ENCODE measurements around the gene ABCC6.

ABCC6 gene

GRCh38 chr16:16188827-16189226, 34.5 kb downstream of the ABCC6 start:
- Histone ChIP-seq H4K20me1 (ENCODE audit: insufficient read depth, low read length) (no peaks in the 10 kb centered on the region), H3K4me1 (ENCODE audit: insufficient read depth, low read length) (no peaks in the 10 kb centered on the region), H2AFZ (ENCODE audit: low read depth, low read length) (no peak overlapping the region), H3K27me3 (ENCODE audit: insufficient read depth, low read length, poor library complexity) (peaks cover 8% of the 10 kb centered on the region), H3K4me2 (ENCODE audit: insufficient read depth, low read length) (no peak overlapping the region), H3K9ac (ENCODE audit: low read depth, low read length) (no peak overlapping the region), H3K9me3 (ENCODE audit: insufficient read depth, low read length, severe bottlenecking) (no peaks in the 10 kb centered on the region), H3K79me2 (ENCODE audit: insufficient read depth, low read length) (no peaks in the 10 kb centered on the region), H3K27ac (ENCODE audit: low read length) (no peak overlapping the region), H3K4me3 (ENCODE audit: low read depth in 1 of 2, low read length in 2 of 2) (no peak overlapping the region), H3K36me3 (ENCODE audit: insufficient read depth, low read length) (no peaks in the 10 kb centered on the region)
- no peak for DNase-seq
- no peak for TF ChIP-seq EZH2 (IDR thresholded peaks at IDR 0.05; ENCODE audit: borderline replicate concordance, low read depth, low read length, severe bottlenecking)
- TF ChIP-seq CTCF (IDR thresholded peaks at IDR 0.05; ENCODE audit: borderline replicate concordance, extremely low read depth, low read length, poor library complexity, severe bottlenecking): no peak
- ATAC-seq (ENCODE audit: insufficient read depth, low read depth): no peak

- no peak for DNase-seq
- TF ChIP-seq CTCF (IDR thresholded peaks at IDR 0.05; ENCODE audit: borderline replicate concordance, extremely low read depth, low read length, poor library complexity, severe bottlenecking) (no peak), EZH2 (IDR thresholded peaks at IDR 0.05; ENCODE audit: borderline replicate concordance, low read depth, low read length, severe bottlenecking) (no peak)
These were observed 36.5 kb downstream of the ABCC6 start for GRCh38 chr16:16186820-16187219.

GRCh38 chr16:16185095-16185494, 38.2 kb downstream of the ABCC6 start:
- H3K9ac ChIP-seq (ENCODE audit: low read depth, low read length): no peak overlapping the region
- no peaks in the 10 kb centered on the region for H3K79me2 ChIP-seq (ENCODE audit: insufficient read depth, low read length)
- ATAC-seq (ENCODE audit: insufficient read depth, low read depth) (no peak), DNase-seq (no peak)
- no peak overlapping the region for H2AFZ ChIP-seq (ENCODE audit: low read depth, low read length)
- H3K27me3 ChIP-seq (ENCODE audit: insufficient read depth, low read length, poor library complexity): peaks cover 4% of the 10 kb centered on the region
- no peaks in the 10 kb centered on the region for H3K36me3 ChIP-seq (ENCODE audit: insufficient read depth, low read length)
- H3K4me1 ChIP-seq (ENCODE audit: insufficient read depth, low read length): no peaks in the 10 kb centered on the region
- no peaks in the 10 kb centered on the region for H3K9me3 ChIP-seq (ENCODE audit: insufficient read depth, low read length, severe bottlenecking)
- H4K20me1 ChIP-seq (ENCODE audit: insufficient read depth, low read length): no peaks in the 10 kb centered on the region
- no peak overlapping the region for H3K4me2 ChIP-seq (ENCODE audit: insufficient read depth, low read length)
- H3K4me3 ChIP-seq (ENCODE audit: low read depth in 1 of 2, low read length in 2 of 2): no peak overlapping the region
- no peak for TF ChIP-seq CTCF (IDR thresholded peaks at IDR 0.05; ENCODE audit: borderline replicate concordance, extremely low read depth, low read length, poor library complexity, severe bottlenecking)
- no peak for TF ChIP-seq EZH2 (IDR thresholded peaks at IDR 0.05; ENCODE audit: borderline replicate concordance, low read depth, low read length, severe bottlenecking)
- no peak overlapping the region for H3K27ac ChIP-seq (ENCODE audit: low read length)

More at GRCh38 chr16:16186820-16187219, 36.5 kb downstream of the ABCC6 start:
- Histone ChIP-seq H3K4me3 (ENCODE audit: low read depth in 1 of 2, low read length in 2 of 2) (no peak overlapping the region), H3K79me2 (ENCODE audit: insufficient read depth, low read length) (no peaks in the 10 kb centered on the region), H3K4me2 (ENCODE audit: insufficient read depth, low read length) (no peak overlapping the region), H3K27me3 (ENCODE audit: insufficient read depth, low read length, poor library complexity) (peaks cover 7% of the 10 kb centered on the region), H4K20me1 (ENCODE audit: insufficient read depth, low read length) (no peaks in the 10 kb centered on the region), H3K9ac (ENCODE audit: low read depth, low read length) (no peak overlapping the region), H3K9me3 (ENCODE audit: insufficient read depth, low read length, severe bottlenecking) (no peaks in the 10 kb centered on the region), H2AFZ (ENCODE audit: low read depth, low read length) (no peak overlapping the region), H3K36me3 (ENCODE audit: insufficient read depth, low read length) (no peaks in the 10 kb centered on the region), H3K4me1 (ENCODE audit: insufficient read depth, low read length) (no peaks in the 10 kb centered on the region), H3K27ac (ENCODE audit: low read length) (no peak overlapping the region)
- ATAC-seq (ENCODE audit: insufficient read depth, low read depth): no peak

GRCh38 chr16:16184594-16184993, 38.7 kb downstream of the ABCC6 start:
- Histone ChIP-seq H3K36me3 (ENCODE audit: insufficient read depth, low read length) (no peaks in the 10 kb centered on the region), H3K4me2 (ENCODE audit: insufficient read depth, low read length) (no peak overlapping the region), H3K4me1 (ENCODE audit: insufficient read depth, low read length) (no peaks in the 10 kb centered on the region), H3K9me3 (ENCODE audit: insufficient read depth, low read length, severe bottlenecking) (no peaks in the 10 kb centered on the region), H3K4me3 (ENCODE audit: low read depth in 1 of 2, low read length in 2 of 2) (no peak overlapping the region), H3K9ac (ENCODE audit: low read depth, low read length) (no peak overlapping the region), H3K27ac (ENCODE audit: low read length) (no peak overlapping the region), H3K79me2 (ENCODE audit: insufficient read depth, low read length) (no peaks in the 10 kb centered on the region), H3K27me3 (ENCODE audit: insufficient read depth, low read length, poor library complexity) (peaks cover 4% of the 10 kb centered on the region), H4K20me1 (ENCODE audit: insufficient read depth, low read length) (no peaks in the 10 kb centered on the region), H2AFZ (ENCODE audit: low read depth, low read length) (no peak overlapping the region)
- DNase-seq (no peak), ATAC-seq (ENCODE audit: insufficient read depth, low read depth) (no peak)
- TF ChIP-seq CTCF (IDR thresholded peaks at IDR 0.05; ENCODE audit: borderline replicate concordance, extremely low read depth, low read length, poor library complexity, severe bottlenecking) (no peak), EZH2 (IDR thresholded peaks at IDR 0.05; ENCODE audit: borderline replicate concordance, low read depth, low read length, severe bottlenecking) (no peak)
